Prostate gland (tissue), 2 donors: Measurements from ENCODE around the gene GNAI2. TPM values are rescaled to one million over a fixed set of nuclear protein-coding genes. Genes with fewer than 3 reads are reported as not detected.
"Not testable (repeated sequence)": the region's sequence is repeated elsewhere in the genome, so short reads cannot be mapped to it uniquely, and the experiment has no call there.

Source experiments
- DNase-seq: peaks from one replicate; pipeline ENCODE4 v3.0.0-alpha.2; 2019; ENCODE audit warnings: low spot score
- H3K27ac ChIP-seq, 2 donors: fragments of 200-600 bp; sonication (generic); 2 replicates each; pipeline ENCODE4 v1.5.1; 2017 to 2019
- H3K27me3 ChIP-seq: fragments of 200-600 bp; sonication (generic); replicated peaks from 2 replicates; pipeline ENCODE4 v1.5.1; 2019; ENCODE audit not compliant: insufficient read depth
- H3K36me3 ChIP-seq, 2 donors: fragments of 200-600 bp; sonication (generic); 1 replicate in 1 of 2; 2 replicates in 1 of 2; pipeline versions ENCODE4 v1.5.1 to v1.8.1; 2017 to 2019
- H3K4me1 ChIP-seq: fragments of 200-600 bp; sonication (generic); replicated peaks from 2 replicates; pipeline ENCODE4 v1.5.1; 2019
- H3K4me3 ChIP-seq, 2 donors: fragments of 200-600 bp; sonication (generic); 2 replicates each; pipeline ENCODE4 v1.5.1; 2017 to 2019
- H3K9me3 ChIP-seq: fragments of 200-600 bp; sonication (generic); 2 replicates; pipeline ENCODE4 v1.5.1; 2017
- POLR2A ChIP-seq: fragments of 450-650 bp; IDR thresholded peaks from one replicate; pipeline ENCODE4 v1.6.1; 2016; ENCODE audit warnings: antibody characterized with exemption, mild to moderate bottlenecking
- POLR2AphosphoS5 ChIP-seq: sonication (generic); formaldehyde crosslinking; IDR thresholded peaks from one replicate; pipeline ENCODE4 v1.6.1; 2017; ENCODE audit warnings: antibody characterized with exemption
- WGBS: methylation state at CpG from one replicate; pipeline ENCODE4 v1.1.5; 2018; 5-methylcytosine and 5-hydroxymethylcytosine counted together
- intact Hi-C: fragments of 100-400 bp; cut with DNase I; formaldehyde crosslinking; loops from one replicate; pipeline ENCODE4 v1.14.2; 2022
- total RNA-seq, 2 donors: library from RNA; depleted of rRNA; stranded (reverse); fragments of >200 nt; gene quantifications; one replicate each; pipeline ENCODE4 v1.1.0, GENCODE V29; 2016
- TF ChIP-seq, protein P1 (sequence below), 4 experiments: fragments of 200-600 bp in 2 of 4; fragments of 450-650 bp in 2 of 4; sonication (generic) in 2 of 4; IDR thresholded peaks; 1 replicate in 3 of 4; 2 replicates in 1 of 4; pipeline ENCODE4 v1.5.1; 2016 to 2019; ENCODE audit warnings: antibody characterized with exemption in 4 of 4, mild to moderate bottlenecking in 2 of 4, moderate library complexity in 2 of 4

The GNAI2 gene
- total RNA-seq, 2 donors from 2014 or later: 118 to 301 TPM

DNA sequence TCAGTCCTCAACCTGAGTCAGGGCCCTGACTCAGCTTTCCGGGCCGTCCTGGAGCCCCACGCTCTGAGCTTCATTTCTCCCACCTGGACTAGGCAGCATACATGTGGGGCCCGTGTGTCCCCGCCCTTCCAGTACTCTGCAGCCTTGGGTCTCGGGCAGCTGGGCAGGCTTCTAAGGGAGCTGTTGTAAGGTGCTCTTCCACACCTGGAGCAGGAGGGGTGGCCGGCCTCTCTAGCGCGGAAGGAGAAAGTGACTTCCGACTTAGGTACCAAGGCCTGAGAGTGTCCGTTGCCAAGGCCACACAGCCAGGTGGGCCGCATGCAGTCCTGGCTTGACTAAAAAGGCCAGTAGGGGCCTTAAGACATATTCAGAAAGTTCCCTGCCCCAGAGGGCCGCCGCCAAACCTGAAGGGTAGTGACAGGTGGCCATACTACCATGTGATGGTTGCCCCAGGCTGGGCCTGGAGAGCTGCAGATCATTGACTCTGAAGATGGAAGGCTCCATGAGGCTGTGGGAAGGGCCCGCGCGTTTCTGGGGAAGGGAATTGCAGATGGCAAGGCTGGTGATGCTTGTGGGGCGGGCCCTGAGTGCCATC, 23.5 kb downstream of the GNAI2 start:
- intact Hi-C loops: loop anchor here (1.0 to 2.0 kb wide), 2 partner anchors 13 to 63 kb away; partner anchors contain the start of gene HYAL2
- peaks cover 16% of the 10 kb centered on the region for H3K4me1 ChIP-seq
- H3K27me3 ChIP-seq: no peaks in the 10 kb centered on the region

DNA sequence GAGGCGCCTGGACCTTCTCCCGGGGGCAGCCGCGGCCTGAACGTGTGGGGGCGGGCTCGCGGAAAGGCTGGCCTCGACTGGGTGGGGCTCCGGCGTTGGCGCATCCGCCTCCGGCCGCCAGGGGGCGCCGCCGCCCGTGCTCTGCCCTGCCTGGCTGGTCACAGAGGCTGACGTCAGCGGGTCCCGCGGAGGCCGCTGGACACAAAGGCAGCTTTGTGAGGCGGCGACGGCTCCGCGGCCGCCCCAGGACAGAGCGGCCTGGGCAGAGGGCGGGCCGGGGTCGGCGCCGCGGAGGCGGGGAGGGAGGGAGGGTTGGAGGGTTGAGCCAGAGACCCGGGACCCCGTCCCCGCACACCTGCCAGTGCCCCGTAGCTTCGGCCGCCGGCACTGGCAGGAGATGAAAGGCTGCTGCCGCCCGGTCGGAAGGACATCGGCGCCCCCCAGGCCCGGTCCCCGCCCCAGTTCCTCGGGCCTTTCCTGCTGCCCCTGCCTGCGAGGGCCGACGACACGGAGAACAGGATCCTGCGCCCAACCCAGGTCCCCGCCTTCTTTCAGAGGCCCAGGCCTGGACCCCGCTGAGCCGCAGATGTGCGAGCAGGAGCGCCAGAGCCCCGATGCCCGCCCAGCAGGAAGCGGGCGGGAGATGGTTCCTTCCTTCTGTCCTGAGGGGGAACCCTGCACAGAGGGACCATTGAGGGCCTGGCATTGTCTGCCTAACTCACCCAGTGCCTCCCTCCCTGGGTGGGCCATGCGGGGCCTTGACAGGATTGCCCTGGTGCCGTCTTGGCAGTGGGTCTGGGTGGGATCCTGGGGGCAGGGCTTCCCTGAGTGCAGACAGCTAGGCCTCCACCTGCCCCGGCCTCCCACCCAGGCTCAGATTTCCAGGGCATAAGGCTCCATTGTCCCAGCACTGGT, 24.3 kb downstream of the GNAI2 start:
- Histone ChIP-seq H3K4me3 (peak overlapping the region; percentile 54 to 62), H3K27ac (peak overlapping the region; percentile 96 to 98), H3K9me3 (no peaks in the 10 kb centered on the region), H3K36me3 (peaks cover 19 to 21% of the 10 kb centered on the region in 2 donors), H3K4me1 (peaks cover 16% of the 10 kb centered on the region), H3K27me3 (no peaks in the 10 kb centered on the region)
- TF ChIP-seq, protein P1, sequence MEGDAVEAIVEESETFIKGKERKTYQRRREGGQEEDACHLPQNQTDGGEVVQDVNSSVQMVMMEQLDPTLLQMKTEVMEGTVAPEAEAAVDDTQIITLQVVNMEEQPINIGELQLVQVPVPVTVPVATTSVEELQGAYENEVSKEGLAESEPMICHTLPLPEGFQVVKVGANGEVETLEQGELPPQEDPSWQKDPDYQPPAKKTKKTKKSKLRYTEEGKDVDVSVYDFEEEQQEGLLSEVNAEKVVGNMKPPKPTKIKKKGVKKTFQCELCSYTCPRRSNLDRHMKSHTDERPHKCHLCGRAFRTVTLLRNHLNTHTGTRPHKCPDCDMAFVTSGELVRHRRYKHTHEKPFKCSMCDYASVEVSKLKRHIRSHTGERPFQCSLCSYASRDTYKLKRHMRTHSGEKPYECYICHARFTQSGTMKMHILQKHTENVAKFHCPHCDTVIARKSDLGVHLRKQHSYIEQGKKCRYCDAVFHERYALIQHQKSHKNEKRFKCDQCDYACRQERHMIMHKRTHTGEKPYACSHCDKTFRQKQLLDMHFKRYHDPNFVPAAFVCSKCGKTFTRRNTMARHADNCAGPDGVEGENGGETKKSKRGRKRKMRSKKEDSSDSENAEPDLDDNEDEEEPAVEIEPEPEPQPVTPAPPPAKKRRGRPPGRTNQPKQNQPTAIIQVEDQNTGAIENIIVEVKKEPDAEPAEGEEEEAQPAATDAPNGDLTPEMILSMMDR (IDR thresholded peaks at IDR 0.05): peak; percentile 99 to 100 (median 100)
- TF ChIP-seq POLR2A (peak; percentile 69), POLR2AphosphoS5 (peak; percentile 76)
- intact Hi-C loops: loop anchor here (1.0 to 2.0 kb wide), 2 partner anchors 12 to 63 kb away; partner anchors contain the start of gene HYAL2
- peak; percentile 89 for DNase-seq
- WGBS: under 1% methylated on average over 64 of the region's 70 CpGs

More for the DNA sequence above, 23.5 kb downstream of the GNAI2 start:
- DNase-seq: no peak
- Histone ChIP-seq H3K36me3 (peaks cover 19 to 21% of the 10 kb centered on the region in 2 donors), H3K9me3 (no peaks in the 10 kb centered on the region), H3K4me3 (peak overlapping the region in 1 of 2 donors; percentile 62), H3K27ac (peak overlapping the region; percentile 96 to 98)
- no peak for TF ChIP-seq POLR2AphosphoS5
- TF ChIP-seq, protein P1 (IDR thresholded peaks at IDR 0.05): no peak
- TF ChIP-seq POLR2A: no peak
- WGBS: 62% methylated on average over 14 of the region's 18 CpGs

- no peak for DNase-seq
- no peaks in the 10 kb centered on the region for H3K27me3 ChIP-seq
- intact Hi-C loops: loop anchor here (1.0 to 2.0 kb wide), 2 partner anchors 11 to 62 kb away; partner anchors contain the start of gene HYAL2
- H3K36me3 ChIP-seq: peaks cover 19 to 21% of the 10 kb centered on the region in 2 donors
- H3K27ac ChIP-seq: peak overlapping the region; percentile 96 to 98
- H3K9me3 ChIP-seq: no peaks in the 10 kb centered on the region
- H3K4me3 ChIP-seq: peak overlapping the region; percentile 54 to 62
- peaks cover 16% of the 10 kb centered on the region for H3K4me1 ChIP-seq
- TF ChIP-seq, protein P1 (IDR thresholded peaks at IDR 0.05): no peak
- TF ChIP-seq POLR2AphosphoS5 (no peak), POLR2A (no peak)
- WGBS: 59% methylated on average over 4 of the region's 5 CpGs
Observed at GRCh38 chr3:50260942-50261441, 25.0 kb downstream of the GNAI2 start.

DNA sequence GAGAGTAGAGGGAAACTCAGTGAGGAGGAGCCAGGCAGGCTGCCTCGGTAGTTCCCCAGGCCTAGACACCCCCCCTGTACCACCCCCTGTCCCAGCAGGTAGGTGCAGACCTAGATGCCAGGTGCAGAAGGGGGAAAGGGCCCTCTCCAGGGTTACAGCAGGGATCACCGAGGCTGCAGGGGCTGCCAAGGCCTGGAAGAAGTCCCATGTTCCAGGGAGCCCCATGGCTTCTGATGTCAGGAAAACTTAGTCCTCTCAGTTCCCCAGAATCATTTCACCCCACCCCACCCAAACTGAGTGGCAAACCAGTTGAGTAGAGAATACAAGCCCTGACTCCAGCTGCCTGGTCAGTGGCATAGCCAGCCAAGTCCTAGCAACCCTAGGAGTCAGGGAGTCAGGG, 25.5 kb downstream of the GNAI2 start:
- no peaks in the 10 kb centered on the region for H3K27me3 ChIP-seq
- H3K9me3 ChIP-seq: no peaks in the 10 kb centered on the region
- no peak overlapping the region for H3K4me3 ChIP-seq
- H3K4me1 ChIP-seq: peaks cover 16% of the 10 kb centered on the region
- TF ChIP-seq POLR2A: no peak
- TF ChIP-seq, protein P1 (IDR thresholded peaks at IDR 0.05): no peak
- TF ChIP-seq POLR2AphosphoS5: no peak
- H3K36me3 ChIP-seq: peaks cover 15 to 16% of the 10 kb centered on the region in 2 donors
- DNase-seq: no peak
- WGBS: 51% methylated on average over 2 of the region's 2 CpGs
- intact Hi-C loops: loop anchor here (2.0 kb wide), 1 partner anchor 61 kb away; the partner anchor contains the start of gene HYAL2
- H3K27ac ChIP-seq: peak overlapping the region; percentile 96 to 98

DNA sequence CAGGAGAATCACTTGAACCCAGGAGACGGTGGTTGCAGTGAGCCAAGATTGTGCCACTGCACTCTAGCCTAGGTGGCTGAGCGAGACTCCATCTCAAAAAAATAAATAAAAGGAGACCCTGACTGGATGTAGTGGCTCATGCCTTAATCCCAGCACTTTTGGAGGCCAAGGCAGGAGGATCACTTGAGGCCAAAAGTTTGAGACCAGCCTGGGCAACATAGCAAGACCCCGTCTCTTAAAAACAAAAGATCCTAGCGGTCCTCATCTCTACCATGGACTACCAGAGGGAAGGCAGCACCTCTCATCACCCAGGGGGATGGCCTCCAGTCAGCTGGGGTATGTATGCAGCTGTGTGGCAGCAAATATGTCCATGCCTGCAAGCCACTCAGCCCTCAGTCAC, 26.2 kb downstream of the GNAI2 start:
- 100% methylated on average over 4 of the region's 4 CpGs for WGBS
- H3K27ac ChIP-seq, DNase-seq, H3K36me3 ChIP-seq, H3K27me3 ChIP-seq, intact Hi-C loops, H3K4me3 ChIP-seq, H3K9me3 ChIP-seq: not testable (repeated sequence)
- H3K4me1 ChIP-seq: peaks cover 21% of the 10 kb centered on the region
